H1 (cell line): ENCODE results near the gene GFY. TPM values are rescaled to one million over a fixed set of nuclear protein-coding genes. Genes with fewer than 3 reads are reported as not detected.

Source experiments
- CTCF ChIA-PET: fragments of 300-600 bp; sonication (Branson Sonifier 250); formaldehyde crosslinking; loops from one replicate; lab custom pipeline; 2021; ENCODE audit not compliant: partially characterized antibody; lab: Charles Lee
- POLR2A ChIA-PET: fragments of 300-600 bp; sonication (Branson Sonifier 250); formaldehyde crosslinking; loops from one replicate; lab custom pipeline; 2021; ENCODE audit warnings: inconsistent platforms; ENCODE audit not compliant: partially characterized antibody; lab: Charles Lee
- DNase-seq, 2 experiments: peaks; one replicate each; pipeline versions ENCODE4 v3.0.0 to v3.0.0-alpha.2; 2010 to 2022; ENCODE audit warnings: low spot score in 2 of 2, low read depth in 1 of 2, mixed read lengths in 1 of 2
- FAIRE-seq: peaks from 2 replicates; lab custom pipeline; 2011; peaks lifted over from hg19 to GRCh38; lab: Jason Lieb, UNC
- H2AFZ ChIP-seq: 2 replicates; pipeline ENCODE4 v1.8.1; 2012; ENCODE audit warnings: low read length, inconsistent platforms
- H2AK5ac ChIP-seq: 2 replicates; pipeline ENCODE4 v1.6.1; 2013; ENCODE audit warnings: low read depth, low read length
- H2BK120ac ChIP-seq: replicated peaks from 2 replicates; pipeline ENCODE3; 2013; ENCODE audit warnings: low read depth, low read length, inconsistent platforms
- H2BK12ac ChIP-seq: 2 replicates; pipeline ENCODE4 v1.6.1; 2013; ENCODE audit warnings: low read depth, low read length
- H2BK15ac ChIP-seq: 2 replicates; pipeline ENCODE4 v1.6.1; 2013; ENCODE audit warnings: low read length
- H2BK20ac ChIP-seq: 2 replicates; pipeline ENCODE4 v1.6.1; 2013; ENCODE audit warnings: low read length
- H2BK5ac ChIP-seq: 2 replicates; pipeline ENCODE4 v1.6.1; 2013; ENCODE audit warnings: low read depth, low read length
- H3K14ac ChIP-seq: 2 replicates; pipeline ENCODE4 v1.6.1; 2013; ENCODE audit warnings: inconsistent platforms; ENCODE audit not compliant: insufficient read length
- H3K18ac ChIP-seq: 2 replicates; pipeline ENCODE4 v1.6.1; 2013; ENCODE audit warnings: low read length; ENCODE audit errors: extremely low read depth
- H3K23ac ChIP-seq: 2 replicates; pipeline ENCODE4 v1.6.1; 2013; ENCODE audit warnings: inconsistent platforms; ENCODE audit not compliant: insufficient read length
- H3K23me2 ChIP-seq: 2 replicates; pipeline ENCODE4 v1.6.1; 2013; ENCODE audit warnings: low read depth, low read length
- H3K27ac ChIP-seq: 2 replicates; pipeline ENCODE4 v1.6.1; 2011; ENCODE audit warnings: low read depth, low read length, inconsistent platforms
- H3K27me3 ChIP-seq, 4 experiments: replicated peaks in 1 of 4; 1 replicate in 1 of 4; 2 replicates in 3 of 4; pipeline versions ENCODE4 v1.6.1 to v1.8.1; 2011 to 2013; ENCODE audit warnings: low read length in 3 of 4, mild to moderate bottlenecking in 3 of 4, inconsistent platforms in 2 of 4, mixed read lengths in 2 of 4, moderate library complexity in 1 of 4; ENCODE audit not compliant: control insufficient read depth in 3 of 4, insufficient read depth in 3 of 4; ENCODE audit errors: extremely low read depth in 1 of 4
- H3K36me3 ChIP-seq, 4 experiments: 2 replicates each; pipeline versions ENCODE4 v1.6.1 to v1.8.1; 2011 to 2013; ENCODE audit warnings: mild to moderate bottlenecking in 4 of 4, low read length in 3 of 4, moderate library complexity in 2 of 4, control low read depth in 1 of 4, inconsistent platforms in 1 of 4; ENCODE audit not compliant: insufficient read depth in 4 of 4, control insufficient read depth in 2 of 4
- H3K4ac ChIP-seq: replicated peaks from 2 replicates; pipeline ENCODE3; 2013; ENCODE audit warnings: low read length, low read depth, mixed read lengths, inconsistent platforms; ENCODE audit not compliant: insufficient read length
- H3K4me1 ChIP-seq, 4 experiments: replicated peaks in 1 of 4; 1 replicate in 1 of 4; 2 replicates in 3 of 4; pipeline versions ENCODE4 v1.6.1 to v1.8.1; 2011 to 2013; ENCODE audit warnings: low read length in 3 of 4, inconsistent platforms in 2 of 4, mixed read lengths in 1 of 4; ENCODE audit not compliant: insufficient read depth in 4 of 4, control insufficient read depth in 3 of 4
- H3K4me2 ChIP-seq, 2 experiments: 2 replicates each; pipeline versions ENCODE4 v1.6.1 to v1.8.1; 2011 to 2013; ENCODE audit warnings: low read depth in 2 of 2, low read length in 2 of 2, control low read depth in 1 of 2, inconsistent platforms in 1 of 2, mild to moderate bottlenecking in 1 of 2; ENCODE audit not compliant: insufficient read depth in 1 of 2
- H3K4me3 ChIP-seq, 4 experiments: fragments of 200-600, 300-600 bp in 1 of 4; sonication (generic), shearing (Covaris generic), sonication (Bioruptor Twin) in 1 of 4; 2 replicates each; pipeline versions ENCODE4 v1.5.1 to v1.8.1; 2011 to 2016; ENCODE audit warnings: low read length in 4 of 4, low read depth in 3 of 4, control low read depth in 2 of 4, inconsistent platforms in 2 of 4, mild to moderate bottlenecking in 2 of 4, mixed read lengths in 1 of 4, moderate library complexity in 1 of 4; ENCODE audit not compliant: insufficient read depth in 2 of 4; ENCODE audit errors: extremely low read depth in 1 of 4
- H3K56ac ChIP-seq: replicated peaks from 2 replicates; pipeline ENCODE3; 2013; ENCODE audit warnings: low read depth, mild to moderate bottlenecking, mixed read lengths, low read length, inconsistent platforms; ENCODE audit not compliant: insufficient read length
- H3K79me1 ChIP-seq: 2 replicates; pipeline ENCODE4 v1.6.1; 2013; ENCODE audit warnings: low read depth, low read length, control low read depth
- H3K79me2 ChIP-seq, 2 experiments: 2 replicates each; pipeline versions ENCODE4 v1.6.1 to v1.8.1; 2012 to 2013; ENCODE audit warnings: low read length in 2 of 2, mild to moderate bottlenecking in 2 of 2, inconsistent platforms in 1 of 2; ENCODE audit not compliant: insufficient read depth in 2 of 2, control insufficient read depth in 1 of 2
- H3K9ac ChIP-seq, 4 experiments: replicated peaks in 1 of 4; 1 replicate in 1 of 4; 2 replicates in 3 of 4; pipeline versions ENCODE4 v1.6.1 to v1.8.1; 2011 to 2013; ENCODE audit warnings: low read depth in 3 of 4, low read length in 3 of 4, control low read depth in 2 of 4, mild to moderate bottlenecking in 2 of 4, moderate library complexity in 2 of 4, inconsistent platforms in 1 of 4; ENCODE audit errors: extremely low read depth in 1 of 4
- H3K9me3 ChIP-seq, 2 experiments: 2 replicates each; pipeline versions ENCODE4 v1.6.1 to v1.8.1; 2012 to 2013; ENCODE audit warnings: mild to moderate bottlenecking in 2 of 2, moderate library complexity in 2 of 2, control low read depth in 1 of 2, inconsistent platforms in 1 of 2, low read depth in 1 of 2, low read length in 1 of 2, mixed read lengths in 1 of 2; ENCODE audit not compliant: insufficient read depth in 2 of 2
- H4K20me1 ChIP-seq, 2 experiments: replicated peaks in 1 of 2; 2 replicates each; pipeline versions ENCODE3 to v1.8.1; 2011 to 2013; ENCODE audit warnings: inconsistent platforms in 2 of 2, low read length in 2 of 2, mild to moderate bottlenecking in 1 of 2; ENCODE audit not compliant: insufficient read depth in 2 of 2, control insufficient read depth in 1 of 2
- H4K5ac ChIP-seq: 2 replicates; pipeline ENCODE4 v1.6.1; 2013; ENCODE audit warnings: low read length, low read depth, mixed read lengths, inconsistent platforms; ENCODE audit not compliant: insufficient read length
- H4K8ac ChIP-seq: 2 replicates; pipeline ENCODE4 v1.8.0; 2013; ENCODE audit warnings: mild to moderate bottlenecking, moderate library complexity, low read length, inconsistent platforms; ENCODE audit not compliant: insufficient read depth; ENCODE audit errors: extremely low read depth
- H4K91ac ChIP-seq: replicated peaks from 2 replicates; pipeline ENCODE3; 2013; ENCODE audit warnings: low read length, mixed read lengths, inconsistent platforms; ENCODE audit not compliant: insufficient read length
- GTF2F1 ChIP-seq: IDR thresholded peaks from 2 replicates; pipeline ENCODE4 v1.6.1; 2012; ENCODE audit warnings: low read depth, low read length, improper control_type of control experiment, borderline replicate concordance
- RAD21 ChIP-seq, 2 experiments: IDR thresholded peaks in 1 of 2; conservative IDR thresholded peaks in 1 of 2; 2 replicates each; pipeline ENCODE4 v1.6.1; 2011; ENCODE audit warnings: low read depth in 2 of 2, low read length in 2 of 2, improper control_type of control experiment in 1 of 2, inconsistent platforms in 1 of 2, mild to moderate bottlenecking in 1 of 2, moderate library complexity in 1 of 2
- RBBP5 ChIP-seq: IDR thresholded peaks from 2 replicates; pipeline ENCODE4 v1.7.1; 2012; ENCODE audit warnings: low read depth, mild to moderate bottlenecking, inconsistent platforms, low read length, moderate library complexity, borderline replicate concordance
- SRF ChIP-seq: IDR thresholded peaks from 2 replicates; pipeline ENCODE4 v1.6.1; 2011; ENCODE audit warnings: mild to moderate bottlenecking, low read depth, low read length, moderate library complexity
- WGBS, 2 experiments: shearing (Covaris generic) in 1 of 2; methylation state at CpG; one replicate each; pipeline versions ENCODE4 v1.1.6 to v1.1.7; 2013 to 2015; ENCODE audit warnings: low lambda C conversion rate in 2 of 2, mixed read lengths in 2 of 2, inconsistent platforms in 1 of 2, low coverage in 1 of 2, missing lambda C conversion rate in 1 of 2; ENCODE audit not compliant: insufficient replicate concordance in 2 of 2, insufficient coverage in 1 of 2, insufficient read length in 1 of 2; ENCODE audit errors: extremely low coverage in 1 of 2, missing lambda C conversion rate in 1 of 2; 5-methylcytosine and 5-hydroxymethylcytosine counted together
- polyA plus RNA-seq, 7 experiments: library from polyadenylated mRNA; depleted of rRNA in 3 of 7; stranded (reverse) in 5 of 7; unstranded in 2 of 7; fragments of >200 nt in 5 of 7; fragments of 200-250 nt in 2 of 7; gene quantifications; 1 replicate in 5 of 7; 2 replicates in 1 of 7; 4 replicates in 1 of 7; pipeline versions ENCODE4 v1.2.1 to v1.2.3, GENCODE V29; 2011 to 2013; ENCODE audit warnings: missing spikeins in 2 of 7, mixed read lengths in 2 of 7
- total RNA-seq: library from RNA; stranded (reverse); fragmentation: NEBNext Ultra II Directional; extraction: Animal tissue kit (Norgen Biotek cat#: 25700); gene quantifications from 2 replicates; pipeline ENCODE4 v1.2.1, GENCODE V29; 2021

Gene GFY
- total and polyA plus RNA-seq, 2 of the 8 experiments (the other 6 are each of a cell fraction or from before 2014, with no cell fraction given): 0.68 to 0.93 TPM

GRCh38 chr19:49465371-49465770 is 40.2 kb downstream of the GFY start:
- Histone ChIP-seq H3K79me2 (no peaks in the 10 kb centered on the region), H3K9ac (no peak overlapping the region), H4K20me1 (no peaks in the 10 kb centered on the region), H3K4me3 (no peak overlapping the region), H3K4ac (no peak overlapping the region), H3K23ac (no peak overlapping the region), H3K23me2 (no peaks in the 10 kb centered on the region), H2AK5ac (no peak overlapping the region), H3K14ac (no peak overlapping the region), H3K36me3 (peaks cover 2 to 8% (median 5%) of the 10 kb centered on the region in 4 experiments; a peak in 4 of 8 replicates), H4K91ac (no peak overlapping the region), H2BK15ac (no peak overlapping the region), H3K27me3 (no peaks in the 10 kb centered on the region), H2BK120ac (no peak overlapping the region), H4K8ac (no peak overlapping the region), H2AFZ (no peak overlapping the region), H3K56ac (no peak overlapping the region), H2BK5ac (no peak overlapping the region), H2BK20ac (no peak overlapping the region), H3K79me1 (no peaks in the 10 kb centered on the region), H2BK12ac (no peak overlapping the region), H3K4me1 (peaks cover 0 to 8% (median 3%) of the 10 kb centered on the region in 4 experiments; a peak in 6 of 7 replicates), H3K4me2 (no peak overlapping the region), H3K9me3 (no peaks in the 10 kb centered on the region; a peak in 1 of 4 replicates), H3K27ac (no peak overlapping the region), H4K5ac (no peak overlapping the region), H3K18ac (no peak overlapping the region)
- POLR2A ChIA-PET: interaction anchor here (0.7 to 4.2 kb wide), 6 partner anchors 10 to 89 kb away, joined by 4 to 17 read pairs (median 8); partner anchors contain the start of genes ALDH16A1 and RPL13A
- DNase-seq (no peak), FAIRE-seq (no peak)
- CTCF ChIA-PET: interaction anchor here (1.0 to 2.4 kb wide), 5 partner anchors 8 to 138 kb away, joined by 3 to 8 read pairs (median 4); partner anchors contain the start of gene FLT3LG
- 85% methylated on average over 3 of the region's 3 CpGs; no CpG with 5 or more reads in 1 of the 2 experiments for WGBS, 2 experiments
- TF ChIP-seq RAD21 (IDR thresholded peaks at IDR 0.05 in 1 of 2, conservative IDR thresholded peaks at IDR 0.05 in 1 of 2; ENCODE audit: low read depth in 2 of 2, low read length in 2 of 2): no peak
- TF ChIP-seq RBBP5: no peak
- TF ChIP-seq GTF2F1: no peak
- no peak for TF ChIP-seq SRF
